ENCODE data around the gene MAGI1.

DNA sequence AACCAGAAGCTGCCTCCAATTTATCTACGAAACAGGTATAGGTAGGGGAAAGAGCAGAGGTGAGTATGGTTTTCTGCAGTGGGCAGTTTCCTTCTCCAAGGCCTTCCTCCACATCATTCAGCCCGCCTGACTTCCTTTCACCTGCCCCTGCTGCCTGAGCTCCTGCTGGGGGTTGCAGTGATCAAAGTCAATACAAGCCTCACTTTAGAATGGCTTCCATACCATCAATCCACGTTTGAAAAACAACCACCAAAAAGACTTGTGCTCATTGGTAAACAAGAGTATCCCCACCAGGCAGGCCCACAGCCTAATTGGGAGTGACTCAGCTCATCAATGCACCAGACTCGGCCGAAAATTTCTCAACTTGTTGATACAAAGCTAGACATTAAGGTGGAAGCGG, 159.9 kb downstream of the MAGI1 start:
- TF ChIP-seq, protein P1, sequence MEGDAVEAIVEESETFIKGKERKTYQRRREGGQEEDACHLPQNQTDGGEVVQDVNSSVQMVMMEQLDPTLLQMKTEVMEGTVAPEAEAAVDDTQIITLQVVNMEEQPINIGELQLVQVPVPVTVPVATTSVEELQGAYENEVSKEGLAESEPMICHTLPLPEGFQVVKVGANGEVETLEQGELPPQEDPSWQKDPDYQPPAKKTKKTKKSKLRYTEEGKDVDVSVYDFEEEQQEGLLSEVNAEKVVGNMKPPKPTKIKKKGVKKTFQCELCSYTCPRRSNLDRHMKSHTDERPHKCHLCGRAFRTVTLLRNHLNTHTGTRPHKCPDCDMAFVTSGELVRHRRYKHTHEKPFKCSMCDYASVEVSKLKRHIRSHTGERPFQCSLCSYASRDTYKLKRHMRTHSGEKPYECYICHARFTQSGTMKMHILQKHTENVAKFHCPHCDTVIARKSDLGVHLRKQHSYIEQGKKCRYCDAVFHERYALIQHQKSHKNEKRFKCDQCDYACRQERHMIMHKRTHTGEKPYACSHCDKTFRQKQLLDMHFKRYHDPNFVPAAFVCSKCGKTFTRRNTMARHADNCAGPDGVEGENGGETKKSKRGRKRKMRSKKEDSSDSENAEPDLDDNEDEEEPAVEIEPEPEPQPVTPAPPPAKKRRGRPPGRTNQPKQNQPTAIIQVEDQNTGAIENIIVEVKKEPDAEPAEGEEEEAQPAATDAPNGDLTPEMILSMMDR (IDR thresholded peaks at IDR 0.05): no peak
- no peak for TF ChIP-seq POLR2A (IDR thresholded peaks at IDR 0.05)
- no peak for TF ChIP-seq EP300 (IDR thresholded peaks at IDR 0.05)
- TF ChIP-seq POLR2AphosphoS5 (IDR thresholded peaks at IDR 0.05): no peak
